Smooth muscle cell (in vitro differentiated cells): Measurements from ENCODE around the gene PCDHGA5. TPM values are rescaled to one million over a fixed set of nuclear protein-coding genes. Genes with fewer than 3 reads are reported as not detected.
"Not testable (repeated sequence)": the region's sequence is repeated elsewhere in the genome, so short reads cannot be mapped to it uniquely, and the experiment has no call there.

Experiments
- DNase-seq: peaks from one replicate; lab custom pipeline; 2025; ENCODE audit not compliant: unreplicated experiment; lab: John Stamatoyannopoulos, UW
- H2AFZ ChIP-seq: fragments of 200-600 bp; sonication (generic); 2 replicates; pipeline ENCODE4 v1.6.0; 2016; ENCODE audit warnings: antibody characterized with exemption, low read depth, mild to moderate bottlenecking
- H3F3A ChIP-seq: fragments of 200-600 bp; sonication (generic); 2 replicates; pipeline ENCODE4 v1.6.0; 2017; ENCODE audit warnings: antibody characterized with exemption, low read depth
- H3K27ac ChIP-seq: fragments of 200-600 bp; sonication (generic); 2 replicates; pipeline ENCODE4 v1.5.1; 2016; ENCODE audit warnings: low read depth, mild to moderate bottlenecking
- H3K27me3 ChIP-seq: fragments of 200-600 bp; sonication (generic); 2 replicates; pipeline ENCODE4 v1.6.1; 2016; ENCODE audit warnings: low read depth, mild to moderate bottlenecking
- H3K36me3 ChIP-seq: fragments of 200-600 bp; sonication (generic); 2 replicates; pipeline ENCODE4 v1.5.1; 2016; ENCODE audit warnings: low read depth
- H3K4me1 ChIP-seq: fragments of 200-600 bp; sonication (generic); 2 replicates; pipeline ENCODE4 v1.5.1; 2016; ENCODE audit warnings: low read depth
- H3K4me2 ChIP-seq: fragments of 200-600 bp; sonication (generic); 2 replicates; pipeline ENCODE4 v1.6.0; 2016; ENCODE audit warnings: mild to moderate bottlenecking
- H3K4me3 ChIP-seq: fragments of 200-600 bp; sonication (generic); 2 replicates; pipeline ENCODE4 v1.5.1; 2016; ENCODE audit warnings: mild to moderate bottlenecking
- H3K79me2 ChIP-seq: fragments of 200-600 bp; sonication (generic); 2 replicates; pipeline ENCODE4 v1.6.0; 2016; ENCODE audit warnings: low read depth, mild to moderate bottlenecking
- H3K9ac ChIP-seq: fragments of 200-600 bp; sonication (generic); 2 replicates; pipeline ENCODE4 v1.6.0; 2016; ENCODE audit warnings: low read depth
- H3K9me3 ChIP-seq: fragments of 200-600 bp; sonication (generic); replicated peaks from 2 replicates; pipeline ENCODE4 v1.5.1; 2016; ENCODE audit warnings: low read depth
- H4K20me1 ChIP-seq: fragments of 200-600 bp; sonication (generic); 2 replicates; pipeline ENCODE4 v1.6.0; 2016; ENCODE audit warnings: low read depth
- CTCF ChIP-seq: fragments of 200-600 bp; sonication (generic); IDR thresholded peaks from 2 replicates; pipeline ENCODE4 v1.5.1; 2017; ENCODE audit warnings: borderline replicate concordance, mild to moderate bottlenecking, antibody characterized with exemption; ENCODE audit not compliant: insufficient read depth, poor library complexity, severe bottlenecking
- WGBS: methylation state at CpG from one replicate; pipeline ENCODE4 v1.1.7; 2016; ENCODE audit warnings: low lambda C conversion rate; 5-methylcytosine and 5-hydroxymethylcytosine counted together
- polyA plus RNA-seq: library from polyadenylated mRNA; unstranded; fragments of >200 nt; fragmentation: Nextera tagmentation; extraction: Ambion mirVana; gene quantifications from 2 replicates; pipeline ENCODE4 v1.2.1, GENCODE V29; 2016
- total RNA-seq: library from RNA; depleted of rRNA; stranded (reverse); fragments of >200 nt; gene quantifications from 2 replicates; pipeline ENCODE4 v1.2.3, GENCODE V29; 2014

PCDHGA5 gene
- total and polyA plus RNA-seq, 2 experiments from 2014 or later = 0.09 TPM; not detected in 1

GRCh38 chr5:141403387-141403786 is 39.4 kb downstream of the PCDHGA5 start:
- Histone ChIP-seq H3K4me3 (no peak overlapping the region), H3K9me3 (peaks cover 20% of the 10 kb centered on the region), H3K79me2 (no peaks in the 10 kb centered on the region), H3K27ac (no peak overlapping the region), H4K20me1 (no peaks in the 10 kb centered on the region), H3F3A (no peaks in the 10 kb centered on the region), H3K4me2 (no peak overlapping the region), H2AFZ (no peak overlapping the region), H3K4me1 (no peaks in the 10 kb centered on the region), H3K36me3 (no peaks in the 10 kb centered on the region), H3K27me3 (no peaks in the 10 kb centered on the region), H3K9ac (no peak overlapping the region)
- no peak for TF ChIP-seq CTCF
- WGBS = 96% methylated on average over 22 of the region's 22 CpGs
- DNase-seq = no peak

- H4K20me1 ChIP-seq, H3K79me2 ChIP-seq, H3K9me3 ChIP-seq, H3K4me1 ChIP-seq, H3K27ac ChIP-seq, H3F3A ChIP-seq, H3K27me3 ChIP-seq, H3K36me3 ChIP-seq, DNase-seq: not testable (repeated sequence)
- H2AFZ ChIP-seq = peak within 1 kb of the TSS; percentile 78
- peak within 1 kb of the TSS; percentile 28 for H3K9ac ChIP-seq
- H3K4me2 ChIP-seq = peak within 1 kb of the TSS; percentile 81
- peak; percentile 73 for TF ChIP-seq CTCF
- WGBS = 9% methylated on average over 51 of the region's 51 CpGs
- peak within 1 kb of the TSS; percentile 64 for H3K4me3 ChIP-seq
Observed at GRCh38 chr5:141407790-141408505, 44.0 kb downstream of the PCDHGA5 start, which contains the start of gene PCDHGB6. Gene PCDHGB6 (plus strand): TSS chr5:141408021. CDS start chr5:141408203, 182 bp downstream.

- H3K4me1 ChIP-seq = no peaks in the 10 kb centered on the region
- no peak overlapping the region for H3K27ac ChIP-seq
- H3F3A ChIP-seq = no peaks in the 10 kb centered on the region
- no peak overlapping the region for H3K4me2 ChIP-seq
- DNase-seq = no peak
- H3K4me3 ChIP-seq = no peak overlapping the region
- H3K79me2 ChIP-seq = peaks cover 16% of the 10 kb centered on the region
- no peak overlapping the region for H2AFZ ChIP-seq
- H4K20me1 ChIP-seq = no peaks in the 10 kb centered on the region
- no peak for TF ChIP-seq CTCF
- no peak overlapping the region for H3K9ac ChIP-seq
- H3K9me3 ChIP-seq = no peaks in the 10 kb centered on the region
- H3K27me3 ChIP-seq = no peaks in the 10 kb centered on the region
- no peaks in the 10 kb centered on the region for H3K36me3 ChIP-seq
- 97% methylated on average over 64 of the region's 64 CpGs for WGBS
Observed at GRCh38 chr5:141409598-141410306, 45.8 kb downstream of the PCDHGA5 start.
